ENCODE measurements around the gene IER5. TPM values are rescaled to one million over a fixed set of nuclear protein-coding genes. Genes with fewer than 3 reads are reported as not detected.
"Not testable (repeated sequence)": the region's sequence is repeated elsewhere in the genome, so short reads cannot be mapped to it uniquely, and the experiment has no call there.

IER5 gene
- 10 to 100 TPM; 15.0 to 43.6 (median 26.1) TPM for total RNA-seq

DNA sequence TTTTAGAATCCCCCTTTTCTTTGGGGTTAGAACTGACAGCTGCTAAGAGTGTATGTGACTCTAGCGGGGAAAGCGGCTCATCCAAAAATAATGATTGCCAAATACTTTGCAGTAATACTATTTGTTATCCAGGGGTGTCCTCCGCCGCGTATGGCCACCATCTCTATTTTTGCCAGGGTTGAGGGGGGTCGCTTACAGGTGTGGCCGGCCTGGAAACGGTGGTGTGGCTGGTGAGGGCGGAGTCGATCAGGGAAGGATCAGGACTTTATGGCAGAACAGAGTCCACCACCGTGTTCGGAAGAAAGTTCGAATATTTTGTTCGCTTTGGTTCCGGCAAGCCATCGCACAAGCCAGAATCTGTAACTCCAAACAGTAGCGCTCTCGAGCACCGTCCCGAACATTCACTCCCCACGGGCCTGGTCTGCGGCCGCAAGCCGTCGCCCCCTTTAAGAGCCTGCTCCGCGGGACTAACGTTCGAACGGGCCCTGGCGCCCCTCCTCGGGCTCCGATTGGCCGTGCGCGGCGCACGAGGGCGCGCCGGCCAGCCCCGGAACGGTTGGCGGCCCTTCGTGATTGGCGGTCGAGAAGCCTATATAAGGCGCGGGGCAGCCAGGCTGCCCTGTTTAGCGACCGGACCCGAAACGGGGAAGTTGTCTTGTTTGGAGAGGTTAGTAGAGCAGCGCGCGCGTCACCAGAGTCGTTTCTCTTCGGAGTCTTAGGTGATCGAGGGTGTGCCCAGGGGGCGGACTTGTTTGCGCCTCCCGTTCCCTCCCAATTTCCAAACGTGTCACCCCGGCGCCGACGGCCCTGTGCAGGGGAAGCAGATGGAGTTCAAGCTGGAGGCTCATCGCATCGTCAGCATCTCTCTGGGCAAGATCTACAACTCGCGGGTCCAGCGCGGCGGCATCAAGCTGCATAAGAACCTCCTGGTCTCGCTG, at the start of gene IER5:
Gene IER5 (plus strand): TSS at position 622 of the 938 bp plus-strand sequence. CDS start 203 bp downstream, at position 825.
- peak within 1 kb of the TSS; percentile 93 to 98 (median 94) for H3K27ac ChIP-seq
- 6 to 7% methylated on average over 31 to 42 of the region's 76 CpGs for WGBS, 2 donors
- no peaks in the 10 kb centered on the region for H3K9me3 ChIP-seq
- H3K36me3 ChIP-seq = peaks cover 0 to 8% (median 0%) of the 10 kb centered on the region in 4 donors
- peaks cover 23 to 36% (median 29%) of the 10 kb centered on the region in 4 donors for H3K4me1 ChIP-seq
- H3K4me3 ChIP-seq = peak within 1 kb of the TSS; percentile 58 to 89 (median 84)
- ATAC-seq (ENCODE audit: low FRiP score in 2 of 2) = peak; percentile 94 to 95
- H3K27me3 ChIP-seq = no peaks in the 10 kb centered on the region
- TF ChIP-seq POLR2A (IDR thresholded peaks at IDR 0.05) (peak; percentile 95 to 100 (median 100)), EP300 (IDR thresholded peaks at IDR 0.05) (peak in 1 of 4 donors; percentile 87), POLR2AphosphoS5 (IDR thresholded peaks at IDR 0.05) (peak; percentile 100)
- TF ChIP-seq, protein P1, sequence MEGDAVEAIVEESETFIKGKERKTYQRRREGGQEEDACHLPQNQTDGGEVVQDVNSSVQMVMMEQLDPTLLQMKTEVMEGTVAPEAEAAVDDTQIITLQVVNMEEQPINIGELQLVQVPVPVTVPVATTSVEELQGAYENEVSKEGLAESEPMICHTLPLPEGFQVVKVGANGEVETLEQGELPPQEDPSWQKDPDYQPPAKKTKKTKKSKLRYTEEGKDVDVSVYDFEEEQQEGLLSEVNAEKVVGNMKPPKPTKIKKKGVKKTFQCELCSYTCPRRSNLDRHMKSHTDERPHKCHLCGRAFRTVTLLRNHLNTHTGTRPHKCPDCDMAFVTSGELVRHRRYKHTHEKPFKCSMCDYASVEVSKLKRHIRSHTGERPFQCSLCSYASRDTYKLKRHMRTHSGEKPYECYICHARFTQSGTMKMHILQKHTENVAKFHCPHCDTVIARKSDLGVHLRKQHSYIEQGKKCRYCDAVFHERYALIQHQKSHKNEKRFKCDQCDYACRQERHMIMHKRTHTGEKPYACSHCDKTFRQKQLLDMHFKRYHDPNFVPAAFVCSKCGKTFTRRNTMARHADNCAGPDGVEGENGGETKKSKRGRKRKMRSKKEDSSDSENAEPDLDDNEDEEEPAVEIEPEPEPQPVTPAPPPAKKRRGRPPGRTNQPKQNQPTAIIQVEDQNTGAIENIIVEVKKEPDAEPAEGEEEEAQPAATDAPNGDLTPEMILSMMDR (IDR thresholded peaks at IDR 0.05) = peak in 3 of 6 experiments; percentile 10 to 22 (median 16)
- peak; percentile 98 for DNase-seq

DNA sequence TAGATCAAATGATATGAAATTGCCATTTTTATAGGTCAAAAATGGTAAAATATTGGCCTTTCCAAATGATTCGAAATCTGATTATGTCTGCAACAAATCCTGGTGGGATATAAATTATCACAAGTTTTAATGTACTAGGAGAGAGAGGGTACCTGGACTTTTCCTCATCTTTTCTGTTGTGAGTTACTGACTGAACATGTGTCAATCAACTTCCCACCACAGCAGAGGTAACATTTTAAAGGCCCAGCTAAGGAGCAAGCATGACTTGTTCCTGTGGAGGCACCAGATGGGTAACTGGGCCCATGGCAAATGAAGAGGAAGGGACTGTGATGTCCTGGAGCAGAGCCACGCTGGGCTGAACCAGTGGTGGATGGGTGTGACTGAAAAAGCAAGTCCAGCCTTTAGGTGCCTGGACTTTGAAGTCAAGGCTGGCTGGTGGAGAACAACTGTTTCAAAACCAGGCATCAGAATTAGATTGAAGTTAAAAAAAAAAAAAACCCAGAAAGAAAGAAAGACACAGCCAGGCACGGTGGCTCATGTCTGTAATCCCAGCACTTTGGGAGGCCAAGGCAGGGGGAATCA, 48.1 kb upstream of the IER5 start:
- Histone ChIP-seq H3K27me3 (no peaks in the 10 kb centered on the region), H3K27ac (peak overlapping the region in 1 of 4 donors; percentile 82), H3K36me3 (no peaks in the 10 kb centered on the region), H3K4me3 (no peak overlapping the region), H3K9me3 (no peaks in the 10 kb centered on the region), H3K4me1 (peaks cover 22 to 50% (median 37%) of the 10 kb centered on the region in 4 donors)
- DNase-seq (no peak), ATAC-seq (ENCODE audit: low FRiP score in 2 of 2) (no peak)
- TF ChIP-seq, protein P1 (IDR thresholded peaks at IDR 0.05) = no peak
- no peak for TF ChIP-seq POLR2AphosphoS5 (IDR thresholded peaks at IDR 0.05)
- TF ChIP-seq EP300 (IDR thresholded peaks at IDR 0.05) = no peak
- no peak for TF ChIP-seq POLR2A (IDR thresholded peaks at IDR 0.05)
- WGBS, 2 donors = 83 to 90% methylated on average over 3 of the region's 3 CpGs

DNA sequence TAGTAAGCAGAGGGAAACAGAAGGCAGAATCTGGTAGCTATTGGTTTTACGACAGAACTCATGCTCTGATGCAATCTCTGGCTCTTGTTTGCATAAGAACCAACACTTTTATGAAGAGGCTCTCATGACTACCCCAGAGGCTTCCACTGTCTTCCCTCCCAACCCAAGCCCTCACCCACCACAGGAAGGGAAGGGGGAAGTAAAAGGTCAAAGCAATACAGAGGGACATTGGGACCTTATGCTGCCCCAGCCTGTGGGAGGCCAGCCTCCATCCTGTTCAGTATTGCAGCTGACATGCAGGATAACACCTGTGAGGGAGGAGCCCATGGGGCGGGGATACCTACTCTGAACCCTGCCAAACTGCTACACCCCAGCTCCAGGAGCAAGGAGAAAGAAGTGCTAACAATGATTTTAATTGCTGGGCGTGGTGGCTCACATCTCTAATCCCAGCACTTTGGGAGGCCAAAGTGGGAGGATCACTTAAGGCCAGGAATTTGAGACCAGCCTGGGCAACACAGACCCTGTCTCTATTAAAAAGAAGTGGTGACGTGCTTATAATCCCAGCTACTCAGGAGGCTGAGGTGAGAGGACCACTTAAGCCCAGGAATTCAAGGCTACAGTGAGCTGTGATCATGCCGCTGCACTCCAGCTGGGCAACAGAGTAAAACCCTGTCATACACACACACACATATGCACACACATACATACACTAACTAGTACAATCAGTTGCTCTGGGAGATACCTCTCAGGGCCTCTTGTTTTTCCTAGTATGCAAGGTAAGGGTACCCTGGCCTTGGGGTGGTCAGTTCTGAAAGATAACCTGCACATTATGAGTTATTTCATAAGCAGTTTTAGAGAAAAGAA, 45.2 kb upstream of the IER5 start:
- WGBS, 2 donors = 39 to 59% methylated on average over 5 of the region's 5 CpGs
- Histone ChIP-seq H3K4me1 (peaks cover 8 to 36% (median 23%) of the 10 kb centered on the region in 4 donors), H3K36me3 (peaks cover 0 to 7% (median 2%) of the 10 kb centered on the region in 4 donors), H3K27ac (peak overlapping the region; percentile 22 to 82 (median 70)), H3K9me3 (no peaks in the 10 kb centered on the region), H3K27me3 (no peaks in the 10 kb centered on the region), H3K4me3 (no peak overlapping the region)
- TF ChIP-seq POLR2AphosphoS5 (IDR thresholded peaks at IDR 0.05) (peak in 1 of 2 donors; percentile 44), POLR2A (IDR thresholded peaks at IDR 0.05) (peak in 1 of 4 donors; percentile 9), EP300 (IDR thresholded peaks at IDR 0.05) (peak in 2 of 4 donors; percentile 15 to 72)
- TF ChIP-seq, protein P1 (IDR thresholded peaks at IDR 0.05) = no peak
- DNase-seq (peak in 1 of 2 donors; percentile 82), ATAC-seq (ENCODE audit: low FRiP score in 2 of 2) (peak; percentile 83 to 85)

DNA sequence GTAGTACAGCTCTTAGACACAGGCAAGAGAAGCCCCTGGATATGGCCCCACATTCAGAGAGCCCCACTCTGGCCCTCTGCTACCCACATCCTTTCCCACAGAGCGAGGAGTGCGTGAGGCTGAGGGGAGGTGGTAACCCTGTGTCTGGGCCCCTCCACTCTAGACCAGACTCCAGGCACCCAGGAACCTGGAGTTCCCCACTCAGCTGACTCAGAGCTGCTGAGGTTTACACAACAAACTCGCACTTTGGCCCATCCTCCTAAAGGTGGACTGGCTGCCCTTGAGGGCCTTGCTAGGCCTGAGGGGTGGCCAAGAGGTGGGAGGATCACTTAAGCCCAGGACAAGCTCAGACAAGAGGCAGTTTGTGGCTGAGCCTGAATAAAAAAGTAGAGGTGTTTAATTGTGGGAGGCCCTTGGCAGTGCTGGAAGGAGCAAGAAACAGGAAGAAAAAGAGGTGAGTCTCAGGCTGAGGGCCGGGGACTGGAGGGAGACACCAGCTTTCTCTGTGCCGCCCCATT, 44.0 kb upstream of the IER5 start:
- Histone ChIP-seq H3K9me3 (no peaks in the 10 kb centered on the region), H3K4me1 (peaks cover 8 to 36% (median 23%) of the 10 kb centered on the region in 4 donors), H3K36me3 (peaks cover 0 to 10% (median 2%) of the 10 kb centered on the region in 4 donors), H3K27ac (peak overlapping the region; percentile 59 to 83 (median 72)), H3K27me3 (no peaks in the 10 kb centered on the region), H3K4me3 (no peak overlapping the region)
- 35 to 62% methylated on average over 4 to 5 of the region's 5 CpGs for WGBS, 2 donors
- DNase-seq (peak in 1 of 2 donors; percentile 95), ATAC-seq (ENCODE audit: low FRiP score in 2 of 2) (peak; percentile 67 to 88)
- TF ChIP-seq, protein P1 (IDR thresholded peaks at IDR 0.05) = no peak
- peak in 1 of 2 donors; percentile 63 for TF ChIP-seq POLR2AphosphoS5 (IDR thresholded peaks at IDR 0.05)
- peak in 1 of 4 donors; percentile 31 for TF ChIP-seq POLR2A (IDR thresholded peaks at IDR 0.05)
- peak in 1 of 4 donors; percentile 25 for TF ChIP-seq EP300 (IDR thresholded peaks at IDR 0.05)

DNA sequence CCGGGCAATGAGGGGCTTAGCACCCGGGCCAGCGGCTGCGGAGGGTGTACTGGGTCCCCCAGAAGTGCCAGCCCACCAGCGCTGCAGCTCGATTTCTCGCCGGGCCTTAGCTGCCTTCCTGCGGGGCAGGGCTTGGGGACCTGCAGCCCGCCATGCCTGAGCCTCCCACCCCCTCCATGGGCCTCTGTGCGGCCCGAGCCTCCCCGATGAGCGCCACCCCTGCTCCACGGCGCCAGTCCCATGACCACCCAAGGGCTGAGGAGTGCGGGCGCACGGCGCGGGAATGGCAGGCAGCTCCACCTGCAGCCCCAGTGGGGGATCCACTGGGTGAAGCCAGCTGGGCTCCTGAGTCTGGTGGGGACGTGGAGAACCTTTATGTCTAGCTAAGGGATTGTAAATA, 42.6 kb upstream of the IER5 start:
- 93 to 100% methylated on average over 5 to 6 of the region's 22 CpGs for WGBS, 2 donors
- not testable (repeated sequence) for H3K27me3 ChIP-seq; H3K9me3 ChIP-seq; H3K4me3 ChIP-seq; ATAC-seq (ENCODE audit: low FRiP score in 2 of 2)
- Histone ChIP-seq H3K36me3 (peaks cover 0 to 10% (median 2%) of the 10 kb centered on the region in 4 donors), H3K4me1 (peaks cover 8 to 36% (median 23%) of the 10 kb centered on the region in 4 donors), H3K27ac (peak overlapping the region in 2 of 4 donors; percentile 82 to 83)
- peak in 1 of 2 donors; percentile 75 for DNase-seq
